ENCODE measurements around the gene MOV10. TPM values are rescaled to one million over a fixed set of nuclear protein-coding genes. Genes with fewer than 3 reads are reported as not detected.
"Not testable (repeated sequence)": the region's sequence is repeated elsewhere in the genome, so short reads cannot be mapped to it uniquely, and the experiment has no call there.

MOV10 gene
- total RNA-seq, 2 donors from 2014 or later, result 61.6 to 62.7 TPM

DNA sequence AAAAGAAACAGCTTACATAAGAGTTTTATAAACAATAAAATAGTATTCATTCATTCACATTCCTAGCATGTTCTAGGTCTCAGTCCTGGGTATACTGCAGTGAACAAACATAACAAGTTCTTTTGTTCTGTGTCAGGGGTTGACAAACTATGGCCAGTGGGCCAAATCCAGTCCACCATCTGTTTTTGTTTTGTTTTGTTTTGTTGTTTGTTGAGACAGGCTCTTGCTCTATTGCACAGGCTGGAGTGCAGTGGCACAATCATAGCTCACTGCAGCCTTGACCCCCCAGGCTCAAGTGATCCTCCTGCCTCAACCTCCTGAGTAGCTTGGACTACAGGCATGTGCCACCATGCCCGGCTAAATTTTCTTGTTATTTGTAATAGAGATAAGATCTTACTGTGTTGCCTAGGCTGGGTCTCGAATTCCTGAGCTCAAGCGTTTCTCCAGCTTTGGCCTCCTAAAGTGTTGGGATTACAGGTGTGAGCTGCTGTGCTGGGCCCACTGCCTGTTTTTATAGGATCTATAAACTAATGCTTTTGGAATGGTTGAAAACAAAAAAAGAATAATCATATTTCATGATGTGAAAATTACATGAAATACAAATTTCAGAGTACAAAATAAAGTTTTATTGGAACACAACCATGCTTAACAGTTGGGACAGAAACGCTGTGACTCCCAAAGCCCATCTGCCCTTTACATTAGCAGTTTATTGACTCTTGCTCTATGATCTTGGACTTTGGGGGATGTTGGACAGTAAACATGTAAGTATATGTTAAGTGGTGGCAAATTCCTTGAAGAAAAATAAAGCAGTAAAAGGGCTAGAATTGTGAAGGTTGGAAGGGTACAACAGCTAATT is 37.0 kb upstream of the MOV10 start:
- H3K27ac ChIP-seq, result no peak overlapping the region
- TF ChIP-seq, protein P1, sequence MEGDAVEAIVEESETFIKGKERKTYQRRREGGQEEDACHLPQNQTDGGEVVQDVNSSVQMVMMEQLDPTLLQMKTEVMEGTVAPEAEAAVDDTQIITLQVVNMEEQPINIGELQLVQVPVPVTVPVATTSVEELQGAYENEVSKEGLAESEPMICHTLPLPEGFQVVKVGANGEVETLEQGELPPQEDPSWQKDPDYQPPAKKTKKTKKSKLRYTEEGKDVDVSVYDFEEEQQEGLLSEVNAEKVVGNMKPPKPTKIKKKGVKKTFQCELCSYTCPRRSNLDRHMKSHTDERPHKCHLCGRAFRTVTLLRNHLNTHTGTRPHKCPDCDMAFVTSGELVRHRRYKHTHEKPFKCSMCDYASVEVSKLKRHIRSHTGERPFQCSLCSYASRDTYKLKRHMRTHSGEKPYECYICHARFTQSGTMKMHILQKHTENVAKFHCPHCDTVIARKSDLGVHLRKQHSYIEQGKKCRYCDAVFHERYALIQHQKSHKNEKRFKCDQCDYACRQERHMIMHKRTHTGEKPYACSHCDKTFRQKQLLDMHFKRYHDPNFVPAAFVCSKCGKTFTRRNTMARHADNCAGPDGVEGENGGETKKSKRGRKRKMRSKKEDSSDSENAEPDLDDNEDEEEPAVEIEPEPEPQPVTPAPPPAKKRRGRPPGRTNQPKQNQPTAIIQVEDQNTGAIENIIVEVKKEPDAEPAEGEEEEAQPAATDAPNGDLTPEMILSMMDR (IDR thresholded peaks at IDR 0.05), result no peak
- H3K9ac ChIP-seq (ENCODE audit: low read depth in 2 of 2, low read length in 2 of 2), result no peak overlapping the region
- intact Hi-C loops (cut with DNase I), result no loop called here
- no peaks in the 10 kb centered on the region for H3K9me3 ChIP-seq
- DNase-seq, result no peak
- H3K4me1 ChIP-seq, result peaks cover 14% of the 10 kb centered on the region
- H3K27me3 ChIP-seq, result no peaks in the 10 kb centered on the region
- H3K4me3 ChIP-seq, result no peak overlapping the region
- H3K36me3 ChIP-seq, result no peaks in the 10 kb centered on the region

DNA sequence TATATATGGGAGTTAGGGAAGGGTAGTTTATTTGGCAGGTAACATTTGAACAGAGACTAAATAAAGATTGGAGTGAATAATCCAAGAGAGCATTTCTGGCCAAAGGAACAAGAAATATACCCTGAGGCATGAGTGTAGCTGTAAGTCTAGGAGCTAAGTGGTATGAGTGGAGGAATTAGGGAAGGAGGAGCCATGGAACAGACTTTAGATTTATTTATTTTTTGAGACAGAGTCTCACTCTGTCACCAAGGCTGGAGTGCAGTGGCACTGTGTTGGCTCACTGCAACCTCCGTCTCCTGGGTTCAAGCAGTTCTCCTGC is 36.4 kb upstream of the MOV10 start:
- no peaks in the 10 kb centered on the region for H3K36me3 ChIP-seq
- no peak for DNase-seq
- H3K9ac ChIP-seq (ENCODE audit: low read depth in 2 of 2, low read length in 2 of 2), result no peak overlapping the region
- H3K4me3 ChIP-seq, result no peak overlapping the region
- intact Hi-C loops (cut with DNase I), result no loop called here
- H3K27ac ChIP-seq, result no peak overlapping the region
- peaks cover 14% of the 10 kb centered on the region for H3K4me1 ChIP-seq
- no peaks in the 10 kb centered on the region for H3K9me3 ChIP-seq
- TF ChIP-seq, protein P1 (IDR thresholded peaks at IDR 0.05), result no peak
- no peaks in the 10 kb centered on the region for H3K27me3 ChIP-seq

DNA sequence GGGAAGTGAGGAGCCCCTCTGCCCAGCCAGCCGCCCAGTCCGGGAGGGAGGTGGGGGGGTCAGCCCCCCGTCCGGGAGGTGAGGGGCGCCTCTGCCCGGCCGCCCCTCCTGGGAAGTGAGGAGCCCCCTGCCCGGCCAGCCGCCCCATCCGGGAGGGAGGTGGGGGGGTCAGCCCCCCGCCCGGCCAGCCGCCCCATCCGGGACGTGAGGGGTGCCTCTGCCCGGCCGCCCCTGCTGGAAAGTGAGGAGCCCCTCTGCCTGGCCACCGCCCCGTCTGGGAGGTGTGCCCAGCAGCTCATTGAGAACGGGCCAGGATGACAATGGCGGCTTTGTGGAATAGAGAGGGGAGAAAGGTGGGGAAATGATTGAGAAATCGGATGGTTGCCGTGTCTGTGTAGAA is 34.0 kb upstream of the MOV10 start:
- peaks cover 14% of the 10 kb centered on the region for H3K4me1 ChIP-seq
- DNase-seq; H3K4me3 ChIP-seq; H3K27ac ChIP-seq; intact Hi-C loops (cut with DNase I); H3K27me3 ChIP-seq; H3K9ac ChIP-seq (ENCODE audit: low read depth in 2 of 2, low read length in 2 of 2); H3K36me3 ChIP-seq; H3K9me3 ChIP-seq: not testable (repeated sequence)

DNA sequence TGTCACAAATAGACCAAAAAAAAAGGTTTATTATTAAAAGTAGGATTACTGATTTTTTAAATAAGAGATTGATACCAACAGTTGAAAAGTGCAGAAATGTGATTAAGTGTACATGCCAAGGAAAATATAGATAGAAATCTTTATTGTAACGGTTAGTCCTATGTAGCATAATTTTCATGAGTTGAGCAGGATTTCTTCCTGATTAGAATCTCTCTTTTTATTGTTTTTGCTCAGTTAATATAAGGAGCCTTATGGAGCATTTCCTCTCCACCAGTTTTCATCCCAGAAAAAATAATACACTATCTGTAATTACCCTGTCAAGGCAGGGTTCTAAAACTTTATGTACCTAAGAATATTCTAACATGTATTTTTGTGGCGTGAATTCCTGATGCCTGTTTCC is 31.4 kb upstream of the MOV10 start:
- Histone ChIP-seq H3K4me1 (no peaks in the 10 kb centered on the region), H3K27ac (no peak overlapping the region), H3K27me3 (no peaks in the 10 kb centered on the region), H3K9me3 (no peaks in the 10 kb centered on the region), H3K36me3 (no peaks in the 10 kb centered on the region), H3K9ac (ENCODE audit: low read depth in 2 of 2, low read length in 2 of 2) (no peak overlapping the region), H3K4me3 (no peak overlapping the region)
- no peak for DNase-seq
- TF ChIP-seq, protein P1 (IDR thresholded peaks at IDR 0.05), result no peak
- intact Hi-C loops (cut with DNase I), result no loop called here

DNA sequence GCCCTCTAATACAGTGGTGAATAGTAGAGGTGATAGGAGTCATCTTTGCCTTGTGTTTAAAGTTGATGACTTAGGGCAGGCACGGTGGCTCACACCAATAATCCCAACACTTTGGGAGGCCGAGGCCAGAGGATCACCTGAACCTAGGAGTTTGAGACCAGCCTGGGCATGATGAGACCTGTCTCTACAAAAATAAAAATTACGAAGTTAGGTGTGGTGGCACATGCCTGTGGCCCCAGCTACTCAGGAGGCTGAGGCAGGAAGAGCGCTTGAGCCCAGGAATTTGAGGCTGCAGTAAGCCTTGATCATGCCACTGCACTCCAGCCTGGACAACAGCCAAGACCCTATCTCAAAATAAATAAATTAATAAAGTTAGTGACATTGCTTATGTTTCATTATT is 28.2 kb upstream of the MOV10 start:
- TF ChIP-seq, protein P1 (IDR thresholded peaks at IDR 0.05), result no peak
- DNase-seq, result no peak
- Histone ChIP-seq H3K36me3 (no peaks in the 10 kb centered on the region), H3K9me3 (no peaks in the 10 kb centered on the region), H3K9ac (ENCODE audit: low read depth in 2 of 2, low read length in 2 of 2) (no peak overlapping the region), H3K27me3 (no peaks in the 10 kb centered on the region), H3K4me1 (no peaks in the 10 kb centered on the region), H3K27ac (no peak overlapping the region), H3K4me3 (no peak overlapping the region)
- intact Hi-C loops (cut with DNase I), result no loop called here

DNA sequence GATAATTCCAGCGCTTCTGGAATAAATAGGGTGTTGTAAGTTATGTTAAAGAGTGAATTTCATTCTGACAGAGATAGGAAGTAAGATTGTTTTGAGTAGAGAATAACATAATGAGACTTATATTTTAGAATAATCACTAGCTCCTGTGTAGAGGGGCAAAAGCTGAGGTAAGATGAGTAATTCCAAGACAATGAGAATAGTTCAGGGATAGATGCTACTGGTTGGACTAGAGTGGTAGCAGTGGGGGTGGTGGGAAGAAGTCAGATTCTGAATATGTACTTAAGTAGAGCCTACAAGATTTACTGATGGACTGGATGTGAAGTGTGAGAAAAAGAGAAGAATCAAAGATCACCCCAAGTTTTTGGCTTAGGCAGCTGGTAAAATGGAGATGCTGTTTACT is 23.3 kb upstream of the MOV10 start:
- Histone ChIP-seq H3K9me3 (no peaks in the 10 kb centered on the region), H3K27ac (no peak overlapping the region), H3K4me3 (no peak overlapping the region), H3K4me1 (no peaks in the 10 kb centered on the region), H3K36me3 (no peaks in the 10 kb centered on the region), H3K27me3 (no peaks in the 10 kb centered on the region), H3K9ac (ENCODE audit: low read depth in 2 of 2, low read length in 2 of 2) (no peak overlapping the region)
- TF ChIP-seq, protein P1 (IDR thresholded peaks at IDR 0.05), result no peak
- no peak for DNase-seq
- intact Hi-C loops (cut with DNase I), result no loop called here

Data from colonic mucosa (tissue), 4 donors.